Keratinocyte (primary cell): ENCODE results near the gene FCRLB. TPM values are rescaled to one million over a fixed set of nuclear protein-coding genes. Genes with fewer than 3 reads are reported as not detected.
"Not testable (repeated sequence)": the region's sequence is repeated elsewhere in the genome, so short reads cannot be mapped to it uniquely, and the experiment has no call there.

Experiments used
- DNase-seq: peaks from one replicate; pipeline ENCODE4 v3.0.0-alpha.2; 2011; ENCODE audit warnings: low read depth, missing footprints, low spot score
- FAIRE-seq: peaks from 2 replicates; lab custom pipeline; 2011; peaks lifted over from hg19 to GRCh38; lab: Jason Lieb, UNC
- H2AFZ ChIP-seq: 2 replicates; pipeline ENCODE4 v1.6.0; 2012; ENCODE audit warnings: low read length, control low read depth, inconsistent platforms; ENCODE audit not compliant: control insufficient read depth
- H3K27ac ChIP-seq: 2 replicates; pipeline ENCODE4 v1.5.1; 2011; ENCODE audit warnings: low read length; ENCODE audit not compliant: control insufficient read depth, insufficient read depth
- H3K27me3 ChIP-seq: 3 replicates; pipeline ENCODE4 v1.6.0; 2011; ENCODE audit warnings: low read length; ENCODE audit not compliant: control insufficient read depth, insufficient read depth; ENCODE audit errors: extremely low read depth
- H3K36me3 ChIP-seq, 2 experiments: 2 replicates in 1 of 2; 3 replicates in 1 of 2; pipeline ENCODE4 v1.5.1; 2011; ENCODE audit warnings: low read length in 2 of 2, mild to moderate bottlenecking in 1 of 2; ENCODE audit not compliant: control insufficient read depth in 2 of 2, insufficient read depth in 2 of 2; ENCODE audit errors: extremely low read depth in 1 of 2
- H3K4me1 ChIP-seq: 3 replicates; pipeline ENCODE4 v1.5.1; 2011; ENCODE audit warnings: low read length; ENCODE audit not compliant: control insufficient read depth, insufficient read depth; ENCODE audit errors: extremely low read depth
- H3K4me2 ChIP-seq: 3 replicates; pipeline ENCODE4 v1.6.0; 2011; ENCODE audit warnings: low read depth, low read length; ENCODE audit not compliant: control insufficient read depth, insufficient read depth; ENCODE audit errors: extremely low read depth
- H3K4me3 ChIP-seq, 3 experiments: fragments of 200-600 bp in 1 of 3; sonication (generic) in 1 of 3; 2 replicates in 2 of 3; 3 replicates in 1 of 3; pipeline ENCODE4 v1.5.1; 2011 to 2016; ENCODE audit warnings: low read length in 3 of 3, mild to moderate bottlenecking in 3 of 3, control low read depth in 2 of 3, inconsistent platforms in 1 of 3, low read depth in 1 of 3, mixed read lengths in 1 of 3, mixed run types in 1 of 3, moderate library complexity in 1 of 3; ENCODE audit not compliant: control insufficient read depth in 2 of 3, insufficient read depth in 2 of 3; ENCODE audit errors: extremely low read depth in 1 of 3
- H3K79me2 ChIP-seq: 2 replicates; pipeline ENCODE4 v1.6.0; 2012; ENCODE audit warnings: low read length; ENCODE audit not compliant: control insufficient read depth, insufficient read depth
- H3K9ac ChIP-seq: 3 replicates; pipeline ENCODE4 v1.6.0; 2011; ENCODE audit warnings: low read length; ENCODE audit not compliant: control insufficient read depth, insufficient read depth; ENCODE audit errors: extremely low read depth
- H3K9me1 ChIP-seq: 3 replicates; pipeline ENCODE4 v1.6.0; 2011; ENCODE audit warnings: low read length; ENCODE audit not compliant: control insufficient read depth, insufficient read depth; ENCODE audit errors: extremely low read depth
- H3K9me3 ChIP-seq: 2 replicates; pipeline ENCODE4 v1.5.1; 2012; ENCODE audit warnings: low read depth, low read length; ENCODE audit not compliant: control insufficient read depth
- H4K20me1 ChIP-seq: 3 replicates; pipeline ENCODE4 v1.6.0; 2011; ENCODE audit warnings: low read length; ENCODE audit not compliant: control insufficient read depth, insufficient read depth; ENCODE audit errors: extremely low read depth
- CTCF ChIP-seq, 3 experiments: IDR thresholded peaks in 1 of 3; conservative IDR thresholded peaks in 1 of 3; optimal IDR thresholded peaks in 1 of 3; 2 replicates in 2 of 3; 3 replicates in 1 of 3; pipeline versions ENCODE3 to v1.5.1; 2011; ENCODE audit warnings: low read length in 3 of 3, mild to moderate bottlenecking in 3 of 3, moderate library complexity in 2 of 3, control low read depth in 1 of 3, inconsistent platforms in 1 of 3; ENCODE audit not compliant: insufficient read depth in 2 of 3; ENCODE audit errors: extremely low read depth in 1 of 3
- EZH2 ChIP-seq: IDR thresholded peaks from one replicate; pipeline ENCODE4 v1.6.1; 2012; ENCODE audit warnings: inconsistent platforms, mild to moderate bottlenecking, low read length, moderate library complexity
- dilution Hi-C: fragments of 300-500 bp; cut with MboI; formaldehyde crosslinking; loops from one replicate; pipeline ENCODE4 v1.7.0; 2020; ENCODE audit warnings: low sequenced_read_pairs; ENCODE audit not compliant: extremely low pct_ligation_motif_present
- polyA plus RNA-seq, 5 experiments: library from polyadenylated mRNA; depleted of rRNA in 3 of 5; stranded (reverse) in 3 of 5; stranded (forward) in 1 of 5; unstranded in 1 of 5; fragments of >200 nt; gene quantifications; 1 replicate in 1 of 5; 2 replicates in 3 of 5; 3 replicates in 1 of 5; pipeline versions ENCODE4 v1.2.1 to v1.2.3, GENCODE V29; 2011 to 2012; ENCODE audit warnings: missing spikeins in 2 of 5, low read depth in 1 of 5, low replicate concordance in 1 of 5

FCRLB gene
- polyA plus RNA-seq, 1 donor (not counting 4 experiments of a cell fraction or from before 2014, with no cell fraction given), result 0.52 TPM

- FAIRE-seq (no peak), DNase-seq (no peak)
- H3K27ac ChIP-seq, result no peak overlapping the region
- dilution Hi-C loops, result no loop called here
- H3K9me1 ChIP-seq, result no peaks in the 10 kb centered on the region
- H3K4me2 ChIP-seq, result no peak overlapping the region
- H3K79me2 ChIP-seq, result no peaks in the 10 kb centered on the region
- H4K20me1 ChIP-seq, result no peaks in the 10 kb centered on the region
- H3K9me3 ChIP-seq, result no peaks in the 10 kb centered on the region
- H3K36me3 ChIP-seq, result no peaks in the 10 kb centered on the region
- H3K4me3 ChIP-seq, result no peak overlapping the region
- no peaks in the 10 kb centered on the region for H3K4me1 ChIP-seq
- no peaks in the 10 kb centered on the region for H3K27me3 ChIP-seq
- H3K9ac ChIP-seq, result no peak overlapping the region
- TF ChIP-seq EZH2 (no peak), CTCF (optimal IDR thresholded peaks at IDR 0.05 in 1 of 3, IDR thresholded peaks at IDR 0.05 in 1 of 3, conservative IDR thresholded peaks at IDR 0.05 in 1 of 3; ENCODE audit: extremely low read depth in 1 of 3, insufficient read depth in 2 of 3, low read length in 3 of 3) (no peak)
- H2AFZ ChIP-seq, result no peak overlapping the region
Measured at GRCh38 chr1:161688946-161689345, 32.4 kb upstream of the FCRLB start.

- DNase-seq (no peak), FAIRE-seq (no peak)
- Histone ChIP-seq H3K9me3 (no peaks in the 10 kb centered on the region), H3K4me2 (no peak overlapping the region), H4K20me1 (no peaks in the 10 kb centered on the region), H3K27ac (no peak overlapping the region), H3K9ac (no peak overlapping the region), H3K4me3 (no peak overlapping the region), H2AFZ (no peak overlapping the region), H3K79me2 (no peaks in the 10 kb centered on the region), H3K36me3 (no peaks in the 10 kb centered on the region), H3K4me1 (no peaks in the 10 kb centered on the region), H3K27me3 (no peaks in the 10 kb centered on the region), H3K9me1 (no peaks in the 10 kb centered on the region)
- TF ChIP-seq EZH2, result no peak
- dilution Hi-C loops, result no loop called here
Measured at GRCh38 chr1:161691846-161692245, 29.5 kb upstream of the FCRLB start.

- H2AFZ ChIP-seq, H3K9ac ChIP-seq, dilution Hi-C loops, H3K27me3 ChIP-seq, FAIRE-seq, H3K4me2 ChIP-seq, DNase-seq, H3K79me2 ChIP-seq, H3K27ac ChIP-seq, H3K4me1 ChIP-seq, H4K20me1 ChIP-seq, H3K36me3 ChIP-seq, H3K9me3 ChIP-seq, H3K4me3 ChIP-seq, H3K9me1 ChIP-seq: not testable (repeated sequence)
Measured at GRCh38 chr1:161693020-161693712, 28.2 kb upstream of the FCRLB start.

- H3K4me2 ChIP-seq, H3K79me2 ChIP-seq, H3K36me3 ChIP-seq, FAIRE-seq, H4K20me1 ChIP-seq, H3K27me3 ChIP-seq, H3K9me1 ChIP-seq, H3K4me1 ChIP-seq, H3K9me3 ChIP-seq, H2AFZ ChIP-seq, DNase-seq, dilution Hi-C loops, H3K27ac ChIP-seq, H3K4me3 ChIP-seq, H3K9ac ChIP-seq: not testable (repeated sequence)
Measured at GRCh38 chr1:161698302-161698701, 23.0 kb upstream of the FCRLB start.
